IMR-90 (cell line): ENCODE measurements around the gene USP9X. TPM values are rescaled to one million over a fixed set of nuclear protein-coding genes. Genes with fewer than 3 reads are reported as not detected.
A peak's percentile ranks its signal among the peaks of the same experiment; 100 is the strongest.

Experiments used
- ATAC-seq: fragments of 200-7000 bp; cut with Tn5 transposase; 2 replicates; pipeline ENCODE4 v1.9.1; 2020; ENCODE audit warnings: low read depth, mild to moderate bottlenecking, moderate library complexity
- BruUV-seq: library from RNA; stranded (reverse); fragments of 400-500 nt; replicated peaks from 2 replicates; lab custom pipeline; 2021; lab: Mats Ljungman, UMichigan
- CTCF ChIA-PET: fragments of 300-600 bp; formaldehyde crosslinking; extraction: SDS; loops from one replicate; lab custom pipeline; 2021; ENCODE audit warnings: antibody characterized with exemption; lab: Yijun Ruan, JAX
- POLR2A ChIA-PET: fragments of 300-600 bp; sonication (Branson Sonifier 250); formaldehyde crosslinking; loops from one replicate; lab custom pipeline; 2022; ENCODE audit warnings: antibody characterized with exemption; ENCODE audit not compliant: unreplicated experiment; lab: Charles Lee
- DNase-seq: peaks from one replicate; pipeline ENCODE4 v3.0.0; 2013
- H2AFZ ChIP-seq: replicated peaks from 2 replicates; pipeline ENCODE3; 2013; ENCODE audit warnings: low read length, mild to moderate bottlenecking; ENCODE audit not compliant: poor library complexity
- H2AK5ac ChIP-seq: 2 replicates; pipeline ENCODE4 v1.6.1; 2013; ENCODE audit warnings: low read depth, low read length, inconsistent platforms
- H2AK9ac ChIP-seq: replicated peaks from 2 replicates; pipeline ENCODE3; 2013; ENCODE audit warnings: mild to moderate bottlenecking, low read depth, low read length, moderate library complexity; ENCODE audit not compliant: poor library complexity
- H2BK120ac ChIP-seq: 2 replicates; pipeline ENCODE4 v1.6.1; 2013; ENCODE audit warnings: low read depth, low read length, inconsistent platforms
- H2BK15ac ChIP-seq: 3 replicates; pipeline ENCODE4 v1.6.1; 2013; ENCODE audit warnings: low read depth, low read length, inconsistent platforms
- H2BK20ac ChIP-seq: 2 replicates; pipeline ENCODE4 v1.6.1; 2013; ENCODE audit warnings: low read depth, mild to moderate bottlenecking, inconsistent platforms, low read length, moderate library complexity
- H2BK5ac ChIP-seq: 2 replicates; pipeline ENCODE4 v1.6.1; 2013; ENCODE audit warnings: mild to moderate bottlenecking, low read depth, low read length, inconsistent platforms; ENCODE audit not compliant: poor library complexity, severe bottlenecking
- H3K14ac ChIP-seq: replicated peaks from 2 replicates; pipeline ENCODE4 v1.6.1; 2013; ENCODE audit warnings: low read depth, low read length, inconsistent platforms
- H3K18ac ChIP-seq: 2 replicates; pipeline ENCODE4 v1.6.1; 2013; ENCODE audit warnings: low read depth, low read length, control low read depth
- H3K23ac ChIP-seq: 2 replicates; pipeline ENCODE4 v1.6.1; 2013; ENCODE audit warnings: low read depth, low read length, inconsistent platforms
- H3K27ac ChIP-seq: 2 replicates; pipeline ENCODE4 v1.5.1; 2013; ENCODE audit warnings: mild to moderate bottlenecking, control low read depth, low read length; ENCODE audit not compliant: insufficient read depth
- H3K27me3 ChIP-seq: 2 replicates; pipeline ENCODE4 v1.6.1; 2013; ENCODE audit warnings: low read length; ENCODE audit not compliant: control insufficient read depth, insufficient read depth
- H3K36me3 ChIP-seq: 2 replicates; pipeline ENCODE4 v1.6.1; 2013; ENCODE audit warnings: low read length, mixed read lengths; ENCODE audit not compliant: control insufficient read depth, insufficient read depth
- H3K4ac ChIP-seq: 2 replicates; pipeline ENCODE4 v1.6.1; 2013; ENCODE audit warnings: low read depth, low read length, inconsistent platforms
- H3K4me1 ChIP-seq: 2 replicates; pipeline ENCODE4 v1.6.1; 2013; ENCODE audit warnings: low read length, mixed read lengths; ENCODE audit not compliant: control insufficient read depth, insufficient read depth
- H3K4me2 ChIP-seq: 2 replicates; pipeline ENCODE4 v1.6.1; 2013; ENCODE audit warnings: low read depth, mild to moderate bottlenecking, control low read depth, low read length, moderate library complexity
- H3K4me3 ChIP-seq: 2 replicates; pipeline ENCODE4 v1.5.1; 2013; ENCODE audit warnings: low read depth, mild to moderate bottlenecking, control low read depth, low read length, moderate library complexity; ENCODE audit not compliant: insufficient read depth
- H3K56ac ChIP-seq: 2 replicates; pipeline ENCODE4 v1.6.1; 2013; ENCODE audit warnings: low read length, inconsistent platforms; ENCODE audit not compliant: insufficient read depth; ENCODE audit errors: extremely low read depth
- H3K79me1 ChIP-seq, 2 experiments: 2 replicates each; pipeline ENCODE4 v1.6.1; 2013; ENCODE audit warnings: low read length in 2 of 2, inconsistent platforms in 1 of 2, low read depth in 1 of 2
- H3K9ac ChIP-seq: 2 replicates; pipeline ENCODE4 v1.6.1; 2013; ENCODE audit warnings: low read depth, low read length, control low read depth
- H3K9me1 ChIP-seq: 2 replicates; pipeline ENCODE4 v1.6.1; 2013; ENCODE audit warnings: low read length, inconsistent platforms; ENCODE audit not compliant: insufficient read depth
- H3K9me3 ChIP-seq: 2 replicates; pipeline ENCODE4 v1.6.1; 2013; ENCODE audit warnings: low read length; ENCODE audit not compliant: control insufficient read depth, insufficient read depth
- H4K20me1 ChIP-seq: 2 replicates; pipeline ENCODE4 v1.6.1; 2013; ENCODE audit warnings: low read length, inconsistent platforms; ENCODE audit not compliant: insufficient read depth
- H4K5ac ChIP-seq: 2 replicates; pipeline ENCODE4 v1.6.1; 2013; ENCODE audit warnings: mild to moderate bottlenecking, low read depth, low read length, control low read depth
- H4K8ac ChIP-seq, 2 experiments: 2 replicates each; pipeline ENCODE4 v1.6.1; 2013; ENCODE audit warnings: low read depth in 2 of 2, low read length in 2 of 2, control low read depth in 1 of 2, inconsistent platforms in 1 of 2
- H4K91ac ChIP-seq: 2 replicates; pipeline ENCODE4 v1.6.1; 2013; ENCODE audit warnings: low read depth, low read length, inconsistent platforms; ENCODE audit not compliant: insufficient read depth
- BHLHE40 ChIP-seq: fragments of 150-350 bp; IDR thresholded peaks from 2 replicates; pipeline ENCODE4 v1.6.1; 2016; ENCODE audit warnings: mild to moderate bottlenecking, low read depth, low read length
- CEBPB ChIP-seq: IDR thresholded peaks from 2 replicates; pipeline ENCODE4 v1.6.1; 2012; ENCODE audit warnings: low read depth, low read length, improper control_type of control experiment
- FOS ChIP-seq: fragments of 150-350 bp; IDR thresholded peaks from 2 replicates; pipeline ENCODE4 v1.6.1; 2016; ENCODE audit warnings: low read depth, low read length
- MAFK ChIP-seq: IDR thresholded peaks from 2 replicates; pipeline ENCODE4 v1.6.1; 2012; ENCODE audit warnings: low read depth, low read length, improper control_type of control experiment
- MAZ ChIP-seq: IDR thresholded peaks from 2 replicates; pipeline ENCODE4 v1.6.1; 2012; ENCODE audit warnings: low read depth, mild to moderate bottlenecking, low read length, improper control_type of control experiment, moderate library complexity, borderline replicate concordance
- MXI1 ChIP-seq: IDR thresholded peaks from 2 replicates; pipeline ENCODE4 v1.6.1; 2012; ENCODE audit warnings: low read depth, mild to moderate bottlenecking, low read length, moderate library complexity, borderline replicate concordance
- NFE2L2 ChIP-seq: fragments of 150-350 bp; IDR thresholded peaks from 2 replicates; pipeline ENCODE4 v1.6.1; 2016; ENCODE audit warnings: low read depth, mild to moderate bottlenecking, low read length
- POLR2A ChIP-seq: IDR thresholded peaks from 2 replicates; pipeline ENCODE4 v1.6.1; 2012; ENCODE audit warnings: mild to moderate bottlenecking, low read depth, low read length
- RAD21 ChIP-seq: IDR thresholded peaks from 2 replicates; pipeline ENCODE4 v1.6.1; 2012; ENCODE audit warnings: low read length, improper control_type of control experiment
- RCOR1 ChIP-seq: IDR thresholded peaks from 2 replicates; pipeline ENCODE4 v1.6.1; 2012; ENCODE audit warnings: mild to moderate bottlenecking, low read length, improper control_type of control experiment; ENCODE audit not compliant: insufficient replicate concordance
- RFX5 ChIP-seq: IDR thresholded peaks from 2 replicates; pipeline ENCODE4 v1.8.0; 2012; ENCODE audit warnings: low read depth, mild to moderate bottlenecking, low read length, moderate library complexity
- SMC3 ChIP-seq: fragments of 150-350 bp; IDR thresholded peaks from 2 replicates; pipeline ENCODE4 v1.6.1; 2016; ENCODE audit warnings: low read depth, mild to moderate bottlenecking, antibody characterized with exemption, low read length, moderate library complexity
- WGBS, 2 experiments: methylation state at CpG; one replicate each; pipeline versions ENCODE4 v1.1.5 to v1.1.7; 2013; ENCODE audit warnings: missing lambda C conversion rate in 2 of 2; ENCODE audit not compliant: insufficient read length in 1 of 2; ENCODE audit errors: extremely low coverage in 2 of 2; 5-methylcytosine and 5-hydroxymethylcytosine counted together
- dilution Hi-C: fragments of 300-500 bp; cut with HindIII; formaldehyde crosslinking; loops from one replicate; pipeline ENCODE4 v1.14.3; 2018; ENCODE audit warnings: low sequenced_read_pairs; ENCODE audit not compliant: unreplicated experiment
- in situ Hi-C: fragments of 300-500 bp; cut with MboI; formaldehyde crosslinking; loops from 3 replicates; pipeline ENCODE4 v1.14.3; 2019; ENCODE audit warnings: low sequenced_read_pairs, inconsistent platforms, mixed read lengths
- intact Hi-C: fragments of 100-400 bp; cut with micrococcal nuclease; formaldehyde crosslinking; loops from 2 replicates; pipeline ENCODE4 v1.10.0; 2022
- polyA plus RNA-seq, 3 experiments: library from polyadenylated mRNA; depleted of rRNA; stranded (reverse); fragments of >200 nt; gene quantifications; 2 replicates each; pipeline ENCODE4 v1.2.3, GENCODE V29; 2012; ENCODE audit warnings: low replicate concordance in 1 of 3
- total RNA-seq: library from RNA; depleted of rRNA; stranded (reverse); fragments of >200 nt; gene quantifications from 2 replicates; pipeline ENCODE4 v1.2.3, GENCODE V29; 2012
- TF ChIP-seq, protein P1 (sequence below): fragments of 150-350 bp; IDR thresholded peaks from 2 replicates; pipeline ENCODE4 v1.6.1; 2017; ENCODE audit warnings: mild to moderate bottlenecking, antibody characterized with exemption, low read length, low read depth

The USP9X gene
- total and polyA plus RNA-seq, 2 of the 4 experiments (the other 2 are of a cell fraction): 17.5 to 104 TPM

DNA sequence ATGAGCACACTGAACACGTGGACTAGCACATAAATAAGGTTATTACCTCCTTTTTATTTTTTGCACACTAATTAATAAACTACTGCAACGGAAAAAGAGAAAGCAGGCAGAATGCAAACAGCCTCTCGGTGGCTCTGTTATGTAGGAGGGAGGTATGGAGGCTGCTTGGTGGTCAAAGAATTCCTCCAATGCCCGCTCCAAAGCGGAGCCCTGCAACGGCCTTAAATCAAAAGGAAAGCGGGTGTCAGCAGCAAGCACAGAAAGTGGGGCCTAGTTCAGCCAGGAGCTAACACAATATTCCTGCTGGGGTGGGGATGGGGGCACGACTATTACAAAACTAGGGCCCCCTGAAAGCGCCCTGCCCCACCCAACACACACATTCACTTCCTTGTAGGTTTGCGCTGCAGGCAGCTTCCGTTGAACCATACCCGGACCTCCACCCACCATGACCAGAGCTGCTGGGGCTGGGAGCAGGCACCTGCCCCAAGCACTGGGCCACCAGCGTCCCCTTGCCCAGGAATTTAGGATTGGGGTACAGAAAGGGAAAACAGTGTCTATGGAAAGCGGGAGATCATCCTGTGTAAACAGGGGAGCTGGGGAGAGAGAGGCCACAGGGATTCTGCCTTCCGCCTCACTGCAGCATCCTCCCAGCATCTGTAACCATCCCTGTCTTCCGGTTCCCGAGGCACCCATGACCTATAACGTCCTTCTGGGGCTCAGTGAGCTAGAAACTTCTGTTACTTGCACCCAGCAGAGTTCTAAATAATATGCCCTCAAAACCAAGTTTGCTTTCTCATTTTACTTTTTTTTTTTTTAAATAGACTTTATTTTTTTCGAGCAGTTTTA is 191.6 kb downstream of the USP9X start:
- Histone ChIP-seq H4K91ac (no peak overlapping the region; the same call in 1 of the 2 replicates), H2AK9ac (peak overlapping the region; percentile 62), H3K27me3 (peaks cover 4% of the 10 kb centered on the region; the same call in 1 of the 2 replicates), H2AFZ (peak overlapping the region; percentile 82), H2BK20ac (no peak overlapping the region; the same call in 1 of the 2 replicates), H3K4me2 (peak overlapping the region; percentile 78), H3K9me3 (no peaks in the 10 kb centered on the region), H2BK120ac (peak overlapping the region; percentile 6; the same call in 1 of the 2 replicates), H3K18ac (peak overlapping the region; percentile 5; the same call in 1 of the 2 replicates), H4K20me1 (no peaks in the 10 kb centered on the region), H2BK15ac (no peak overlapping the region; the same call in 2 of the 3 replicates), H3K27ac (peak overlapping the region; percentile 45), H3K23ac (no peak overlapping the region), H3K36me3 (no peaks in the 10 kb centered on the region), H4K8ac (peak overlapping the region; percentile 77 to 87), H3K79me1 (no peaks in the 10 kb centered on the region; a peak in 1 of 4 replicates), H3K4ac (peak overlapping the region; percentile 40), H2BK5ac (no peak overlapping the region), H3K4me1 (peaks cover 2% of the 10 kb centered on the region; the same call in 1 of the 2 replicates), H3K9ac (peak overlapping the region; percentile 47; the same call in 1 of the 2 replicates), H3K14ac (peak overlapping the region; percentile 58), H3K9me1 (no peaks in the 10 kb centered on the region), H2AK5ac (no peak overlapping the region), H3K4me3 (peak overlapping the region; percentile 57), H3K56ac (peak overlapping the region; percentile 36), H4K5ac (peak overlapping the region; percentile 28; the same call in 1 of the 2 replicates)
- POLR2A ChIA-PET: no interaction called here
- dilution Hi-C loops: no loop called here
- CTCF ChIA-PET: no interaction called here
- ATAC-seq (peak; percentile 21), DNase-seq (no peak)
- intact Hi-C loops: loop anchor here (1.0 to 10.0 kb wide), 3 partner anchors 59 to 458 kb away; no protein-coding TSS in a partner anchor
- in situ Hi-C loops: loop anchor here (25.0 kb wide), 1 partner anchor 485 kb away; no protein-coding TSS in a partner anchor
- TF ChIP-seq RAD21 (no peak), BHLHE40 (no peak), RCOR1 (no peak), RFX5 (no peak), MXI1 (no peak), SMC3 (no peak), POLR2A (no peak), MAZ (no peak), FOS (no peak), CEBPB (no peak), MAFK (no peak), NFE2L2 (no peak)
- TF ChIP-seq, protein P1, sequence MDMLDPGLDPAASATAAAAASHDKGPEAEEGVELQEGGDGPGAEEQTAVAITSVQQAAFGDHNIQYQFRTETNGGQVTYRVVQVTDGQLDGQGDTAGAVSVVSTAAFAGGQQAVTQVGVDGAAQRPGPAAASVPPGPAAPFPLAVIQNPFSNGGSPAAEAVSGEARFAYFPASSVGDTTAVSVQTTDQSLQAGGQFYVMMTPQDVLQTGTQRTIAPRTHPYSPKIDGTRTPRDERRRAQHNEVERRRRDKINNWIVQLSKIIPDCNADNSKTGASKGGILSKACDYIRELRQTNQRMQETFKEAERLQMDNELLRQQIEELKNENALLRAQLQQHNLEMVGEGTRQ: no peak
- WGBS, 2 experiments: no CpG with 5 or more reads among the region's 19 CpGs
- no TSS peak for BruUV-seq
